Mammary epithelial cell (primary cell): ENCODE measurements around the gene KDF1.

Experiments
- CTCF ChIP-seq, 2 donors: IDR thresholded peaks in 1 of 2; conservative IDR thresholded peaks in 1 of 2; 2 replicates each; pipeline ENCODE4 v1.5.1; 2011 to 2012; ENCODE audit warnings: inconsistent platforms in 2 of 2, low read length in 2 of 2, mild to moderate bottlenecking in 2 of 2, control low read depth in 1 of 2, low read depth in 1 of 2; ENCODE audit not compliant: insufficient read depth in 1 of 2; ENCODE audit errors: extremely low read depth in 1 of 2
- EZH2 ChIP-seq: IDR thresholded peaks from 2 replicates; pipeline ENCODE4 v1.6.1; 2012; ENCODE audit warnings: low read length, inconsistent platforms, borderline replicate concordance

- TF ChIP-seq CTCF (conservative IDR thresholded peaks at IDR 0.05 in 1 of 2, IDR thresholded peaks at IDR 0.05 in 1 of 2; ENCODE audit: extremely low read depth in 1 of 2, insufficient read depth in 1 of 2, low read depth in 1 of 2, low read length in 2 of 2) = no peak
- no peak for TF ChIP-seq EZH2
These were observed 40.0 kb upstream of the KDF1 start for GRCh38 chr1:27000090-27000816.
